Chondrocyte (in vitro differentiated cells): Measurements from ENCODE around the gene SPATA25. TPM values are rescaled to one million over a fixed set of nuclear protein-coding genes. Genes with fewer than 3 reads are reported as not detected.
A peak's percentile ranks its signal among the peaks of the same experiment; 100 is the strongest.

ENCODE experiments used
- DNase-seq: peaks from one replicate; pipeline ENCODE4 v3.0.0; 2021; ENCODE audit warnings: mixed read lengths, low spot score
- H3K27ac Mint-ChIP-seq: one replicate; pipeline ENCODE4 v1.8.0; 2021; ENCODE audit warnings: mild to moderate bottlenecking, moderate library complexity, mixed read lengths; ENCODE audit not compliant: unreplicated experiment
- H3K27me3 Mint-ChIP-seq: 2 replicates; pipeline ENCODE4 v1.8.0; 2021; ENCODE audit warnings: low read depth, mixed read lengths
- H3K36me3 Mint-ChIP-seq: 2 replicates; pipeline ENCODE4 v1.8.0; 2021; ENCODE audit warnings: low read depth, mixed read lengths
- H3K4me1 Mint-ChIP-seq: 2 replicates; pipeline ENCODE4 v1.8.0; 2021; ENCODE audit warnings: low read depth, mild to moderate bottlenecking, mixed read lengths
- H3K4me3 Mint-ChIP-seq: one replicate; pipeline ENCODE4 v1.8.0; 2021; ENCODE audit warnings: mild to moderate bottlenecking, moderate library complexity, mixed read lengths; ENCODE audit not compliant: unreplicated experiment
- H3K9me3 Mint-ChIP-seq: 2 replicates; pipeline ENCODE4 v1.8.0; 2021; ENCODE audit warnings: low read depth, mixed read lengths
- CTCF ChIP-seq: fragments of 200-600 bp; sonication (generic); IDR thresholded peaks from 2 replicates; pipeline ENCODE4 v1.5.0; 2021; ENCODE audit warnings: antibody characterized with exemption, mild to moderate bottlenecking, moderate library complexity
- total RNA-seq: library from RNA; stranded (reverse); gene quantifications from 3 replicates; pipeline ENCODE4 v1.2.1, GENCODE V29; 2021

SPATA25 gene
- total RNA-seq, 1 donor from 2014 or later: 1.2 TPM

DNA sequence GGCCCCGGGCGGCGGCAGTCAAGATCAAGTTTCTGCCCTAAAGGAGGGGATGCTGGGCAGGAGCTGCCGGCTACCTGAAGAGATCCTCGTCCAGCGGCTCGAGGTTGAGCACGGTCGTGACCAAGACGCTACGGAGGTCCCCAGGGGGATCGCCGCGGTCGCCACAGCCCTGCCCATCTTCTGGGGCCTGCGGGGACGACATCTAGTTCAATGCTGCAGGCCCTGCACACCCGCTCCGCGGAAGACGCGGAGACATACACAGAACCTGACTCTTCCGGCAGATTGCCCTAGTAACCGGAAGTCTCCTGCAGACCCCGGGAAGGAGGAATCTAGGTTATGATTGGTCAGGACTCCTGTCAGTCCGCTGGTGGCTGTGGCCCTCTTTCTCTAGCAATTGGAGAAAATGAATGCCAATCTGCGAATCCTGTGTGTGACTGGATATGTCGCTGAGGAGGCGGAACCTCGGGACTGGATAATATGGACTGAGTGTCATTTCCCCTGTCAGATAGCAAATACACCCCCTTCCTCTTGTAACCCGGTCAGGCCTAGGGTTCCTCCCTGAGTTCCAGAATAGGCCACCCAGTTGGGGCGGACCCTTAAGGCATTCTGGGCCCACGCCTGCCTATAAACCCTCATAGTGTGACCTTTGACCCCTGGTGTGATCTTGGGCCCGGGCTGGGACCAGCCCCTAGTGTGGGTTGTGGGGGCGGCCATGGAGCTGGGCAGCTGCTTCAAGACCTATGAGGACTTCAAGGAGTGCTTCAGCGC is 30.1 kb downstream of the SPATA25 start, which contains the start of the genes ACOT8 and ZSWIM3:
ACOT8 (minus strand) TSS at position 279 of the 768 bp plus-strand sequence; CDS start at position 202, 77 bp downstream.
ZSWIM3 (plus strand) TSS at position 501 of the 768 bp plus-strand sequence; CDS start at position 713, 212 bp downstream.
- H3K36me3 Mint-ChIP-seq: peaks cover 3% of the 10 kb centered on the region
- H3K4me1 Mint-ChIP-seq: peaks cover 45% of the 10 kb centered on the region
- H3K27me3 Mint-ChIP-seq: no peaks in the 10 kb centered on the region
- no peak for TF ChIP-seq CTCF
- no peak for DNase-seq
- H3K4me3 Mint-ChIP-seq: peak within 1 kb of the TSS; percentile 91
- no peaks in the 10 kb centered on the region for H3K9me3 Mint-ChIP-seq
- peak within 1 kb of the TSS; percentile 89 for H3K27ac Mint-ChIP-seq

DNA sequence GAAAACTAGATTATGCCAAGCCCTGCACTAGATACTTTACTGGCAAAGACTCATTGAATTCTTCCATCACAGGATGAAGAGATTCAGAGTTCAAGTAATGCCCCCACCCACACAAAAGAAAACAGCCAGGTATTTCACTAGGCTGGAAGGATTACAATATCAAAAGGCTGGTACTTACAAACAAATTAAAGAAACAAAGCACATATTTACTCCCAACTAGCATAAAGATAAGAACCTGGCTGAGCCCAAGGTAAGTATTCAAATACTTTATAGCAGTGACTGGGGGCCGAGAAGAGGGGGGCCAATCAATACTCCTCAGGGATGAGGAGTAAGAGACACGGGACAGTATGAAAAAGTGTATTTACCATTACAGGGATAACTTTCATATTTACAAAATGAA is 33.9 kb downstream of the SPATA25 start:
- H3K4me3 Mint-ChIP-seq: no peak overlapping the region
- no peak for DNase-seq
- TF ChIP-seq CTCF: no peak

DNA sequence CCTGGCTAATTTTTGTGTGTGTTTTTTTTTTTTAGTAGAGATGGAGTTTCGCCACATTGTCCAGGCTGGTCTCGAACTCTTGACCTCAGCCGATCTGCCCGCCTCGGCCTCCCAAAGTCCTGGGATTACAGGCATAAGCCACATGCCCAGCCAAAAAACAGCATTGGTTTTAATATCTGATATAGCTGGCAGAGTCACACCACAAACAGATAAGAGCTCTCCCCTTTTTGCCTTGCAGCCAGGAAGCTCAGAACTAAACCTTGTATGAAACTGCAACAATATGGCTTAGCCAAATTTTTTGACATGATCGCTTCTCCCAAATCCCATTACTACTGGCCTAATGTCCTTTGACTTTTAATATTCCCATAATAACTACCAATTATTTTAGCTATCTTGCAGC is 35.1 kb downstream of the SPATA25 start:
- Mint-ChIP-seq H3K4me1 (peaks cover 14% of the 10 kb centered on the region), H3K27me3 (no peaks in the 10 kb centered on the region), H3K27ac (no peak overlapping the region), H3K9me3 (no peaks in the 10 kb centered on the region), H3K4me3 (no peak overlapping the region), H3K36me3 (no peaks in the 10 kb centered on the region)
- DNase-seq: no peak
- TF ChIP-seq CTCF: no peak

More for the DNA sequence above, 33.9 kb downstream of the SPATA25 start:
- Mint-ChIP-seq H3K4me1 (peaks cover 24% of the 10 kb centered on the region), H3K36me3 (no peaks in the 10 kb centered on the region), H3K27ac (no peak overlapping the region), H3K27me3 (no peaks in the 10 kb centered on the region), H3K9me3 (no peaks in the 10 kb centered on the region)

- no peak overlapping the region for H3K4me3 Mint-ChIP-seq
- H3K36me3 Mint-ChIP-seq: no peaks in the 10 kb centered on the region
- no peak for DNase-seq
- no peaks in the 10 kb centered on the region for H3K9me3 Mint-ChIP-seq
- peaks cover 10% of the 10 kb centered on the region for H3K4me1 Mint-ChIP-seq
- H3K27me3 Mint-ChIP-seq: no peaks in the 10 kb centered on the region
- no peak overlapping the region for H3K27ac Mint-ChIP-seq
- no peak for TF ChIP-seq CTCF
These were observed 35.9 kb downstream of the SPATA25 start for GRCh38 chr20:45851501-45851900.

DNA sequence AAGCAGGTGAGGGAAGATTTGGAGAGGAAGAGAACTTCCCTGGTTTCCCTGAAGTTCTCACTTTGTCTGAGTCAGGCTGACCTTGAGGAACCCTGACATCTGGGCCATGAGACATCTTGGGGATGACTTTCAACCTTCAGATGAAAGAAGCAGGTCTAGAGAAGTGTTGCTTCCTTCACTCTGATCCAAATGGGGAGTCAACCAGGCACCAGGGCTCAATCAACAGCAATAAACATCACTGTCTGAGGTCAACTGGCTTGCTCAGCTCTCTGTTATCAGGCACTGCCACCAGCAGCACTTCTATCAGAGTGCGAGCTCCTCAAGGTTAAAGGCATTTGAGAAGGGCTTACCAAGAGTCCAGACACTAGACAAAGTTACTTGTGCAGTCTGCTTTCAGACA is 36.5 kb downstream of the SPATA25 start:
- H3K9me3 Mint-ChIP-seq: no peaks in the 10 kb centered on the region
- H3K4me3 Mint-ChIP-seq: no peak overlapping the region
- H3K36me3 Mint-ChIP-seq: no peaks in the 10 kb centered on the region
- no peak overlapping the region for H3K27ac Mint-ChIP-seq
- no peaks in the 10 kb centered on the region for H3K27me3 Mint-ChIP-seq
- H3K4me1 Mint-ChIP-seq: peaks cover 4% of the 10 kb centered on the region
- TF ChIP-seq CTCF: no peak
- no peak for DNase-seq
